IMR-90 (cell line): ENCODE measurements around the gene POFUT1. TPM values are rescaled to one million over a fixed set of nuclear protein-coding genes. Genes with fewer than 3 reads are reported as not detected.
A peak's percentile ranks its signal among the peaks of the same experiment; 100 is the strongest.

Experiments used
- ATAC-seq: fragments of 200-7000 bp; cut with Tn5 transposase; 2 replicates; pipeline ENCODE4 v1.9.1; 2020; ENCODE audit warnings: low read depth, mild to moderate bottlenecking, moderate library complexity
- BruUV-seq: library from RNA; stranded (reverse); fragments of 400-500 nt; replicated peaks from 2 replicates; lab custom pipeline; 2021; lab: Mats Ljungman, UMichigan
- CTCF ChIA-PET: fragments of 300-600 bp; formaldehyde crosslinking; extraction: SDS; loops from one replicate; lab custom pipeline; 2021; ENCODE audit warnings: antibody characterized with exemption; lab: Yijun Ruan, JAX
- POLR2A ChIA-PET: fragments of 300-600 bp; sonication (Branson Sonifier 250); formaldehyde crosslinking; loops from one replicate; lab custom pipeline; 2022; ENCODE audit warnings: antibody characterized with exemption; ENCODE audit not compliant: unreplicated experiment; lab: Charles Lee
- DNase-seq: peaks from one replicate; pipeline ENCODE4 v3.0.0; 2013
- H2AFZ ChIP-seq: replicated peaks from 2 replicates; pipeline ENCODE3; 2013; ENCODE audit warnings: low read length, mild to moderate bottlenecking; ENCODE audit not compliant: poor library complexity
- H2AK5ac ChIP-seq: 2 replicates; pipeline ENCODE4 v1.6.1; 2013; ENCODE audit warnings: low read depth, low read length, inconsistent platforms
- H2AK9ac ChIP-seq: replicated peaks from 2 replicates; pipeline ENCODE3; 2013; ENCODE audit warnings: mild to moderate bottlenecking, low read depth, low read length, moderate library complexity; ENCODE audit not compliant: poor library complexity
- H2BK120ac ChIP-seq: 2 replicates; pipeline ENCODE4 v1.6.1; 2013; ENCODE audit warnings: low read depth, low read length, inconsistent platforms
- H2BK15ac ChIP-seq: 3 replicates; pipeline ENCODE4 v1.6.1; 2013; ENCODE audit warnings: low read depth, low read length, inconsistent platforms
- H2BK20ac ChIP-seq: 2 replicates; pipeline ENCODE4 v1.6.1; 2013; ENCODE audit warnings: low read depth, mild to moderate bottlenecking, inconsistent platforms, low read length, moderate library complexity
- H2BK5ac ChIP-seq: 2 replicates; pipeline ENCODE4 v1.6.1; 2013; ENCODE audit warnings: mild to moderate bottlenecking, low read depth, low read length, inconsistent platforms; ENCODE audit not compliant: poor library complexity, severe bottlenecking
- H3K14ac ChIP-seq: replicated peaks from 2 replicates; pipeline ENCODE4 v1.6.1; 2013; ENCODE audit warnings: low read depth, low read length, inconsistent platforms
- H3K18ac ChIP-seq: 2 replicates; pipeline ENCODE4 v1.6.1; 2013; ENCODE audit warnings: low read depth, low read length, control low read depth
- H3K23ac ChIP-seq: 2 replicates; pipeline ENCODE4 v1.6.1; 2013; ENCODE audit warnings: low read depth, low read length, inconsistent platforms
- H3K27ac ChIP-seq: 2 replicates; pipeline ENCODE4 v1.5.1; 2013; ENCODE audit warnings: mild to moderate bottlenecking, control low read depth, low read length; ENCODE audit not compliant: insufficient read depth
- H3K27me3 ChIP-seq: 2 replicates; pipeline ENCODE4 v1.6.1; 2013; ENCODE audit warnings: low read length; ENCODE audit not compliant: control insufficient read depth, insufficient read depth
- H3K36me3 ChIP-seq: 2 replicates; pipeline ENCODE4 v1.6.1; 2013; ENCODE audit warnings: low read length, mixed read lengths; ENCODE audit not compliant: control insufficient read depth, insufficient read depth
- H3K4ac ChIP-seq: 2 replicates; pipeline ENCODE4 v1.6.1; 2013; ENCODE audit warnings: low read depth, low read length, inconsistent platforms
- H3K4me1 ChIP-seq: 2 replicates; pipeline ENCODE4 v1.6.1; 2013; ENCODE audit warnings: low read length, mixed read lengths; ENCODE audit not compliant: control insufficient read depth, insufficient read depth
- H3K4me2 ChIP-seq: 2 replicates; pipeline ENCODE4 v1.6.1; 2013; ENCODE audit warnings: low read depth, mild to moderate bottlenecking, control low read depth, low read length, moderate library complexity
- H3K4me3 ChIP-seq: 2 replicates; pipeline ENCODE4 v1.5.1; 2013; ENCODE audit warnings: low read depth, mild to moderate bottlenecking, control low read depth, low read length, moderate library complexity; ENCODE audit not compliant: insufficient read depth
- H3K56ac ChIP-seq: 2 replicates; pipeline ENCODE4 v1.6.1; 2013; ENCODE audit warnings: low read length, inconsistent platforms; ENCODE audit not compliant: insufficient read depth; ENCODE audit errors: extremely low read depth
- H3K79me1 ChIP-seq, 2 experiments: 2 replicates each; pipeline ENCODE4 v1.6.1; 2013; ENCODE audit warnings: low read length in 2 of 2, inconsistent platforms in 1 of 2, low read depth in 1 of 2
- H3K9ac ChIP-seq: 2 replicates; pipeline ENCODE4 v1.6.1; 2013; ENCODE audit warnings: low read depth, low read length, control low read depth
- H3K9me1 ChIP-seq: 2 replicates; pipeline ENCODE4 v1.6.1; 2013; ENCODE audit warnings: low read length, inconsistent platforms; ENCODE audit not compliant: insufficient read depth
- H3K9me3 ChIP-seq: 2 replicates; pipeline ENCODE4 v1.6.1; 2013; ENCODE audit warnings: low read length; ENCODE audit not compliant: control insufficient read depth, insufficient read depth
- H4K20me1 ChIP-seq: 2 replicates; pipeline ENCODE4 v1.6.1; 2013; ENCODE audit warnings: low read length, inconsistent platforms; ENCODE audit not compliant: insufficient read depth
- H4K5ac ChIP-seq: 2 replicates; pipeline ENCODE4 v1.6.1; 2013; ENCODE audit warnings: mild to moderate bottlenecking, low read depth, low read length, control low read depth
- H4K8ac ChIP-seq, 2 experiments: 2 replicates each; pipeline ENCODE4 v1.6.1; 2013; ENCODE audit warnings: low read depth in 2 of 2, low read length in 2 of 2, control low read depth in 1 of 2, inconsistent platforms in 1 of 2
- H4K91ac ChIP-seq: 2 replicates; pipeline ENCODE4 v1.6.1; 2013; ENCODE audit warnings: low read depth, low read length, inconsistent platforms; ENCODE audit not compliant: insufficient read depth
- BHLHE40 ChIP-seq: fragments of 150-350 bp; IDR thresholded peaks from 2 replicates; pipeline ENCODE4 v1.6.1; 2016; ENCODE audit warnings: mild to moderate bottlenecking, low read depth, low read length
- CHD1 ChIP-seq: IDR thresholded peaks from 2 replicates; pipeline ENCODE4 v1.6.1; 2012; ENCODE audit warnings: low read depth, low read length, improper control_type of control experiment
- CTCF ChIP-seq: conservative IDR thresholded peaks from 2 replicates; pipeline ENCODE4 v1.5.1; 2012; ENCODE audit warnings: mild to moderate bottlenecking, low read depth, low read length, improper control_type of control experiment
- ELK1 ChIP-seq: fragments of 150-350 bp; IDR thresholded peaks from 2 replicates; pipeline ENCODE4 v1.6.1; 2016; ENCODE audit warnings: low read depth, mild to moderate bottlenecking, low read length, moderate library complexity, borderline replicate concordance
- MAZ ChIP-seq: IDR thresholded peaks from 2 replicates; pipeline ENCODE4 v1.6.1; 2012; ENCODE audit warnings: low read depth, mild to moderate bottlenecking, low read length, improper control_type of control experiment, moderate library complexity, borderline replicate concordance
- NFE2L2 ChIP-seq: fragments of 150-350 bp; IDR thresholded peaks from 2 replicates; pipeline ENCODE4 v1.6.1; 2016; ENCODE audit warnings: low read depth, mild to moderate bottlenecking, low read length
- POLR2A ChIP-seq: IDR thresholded peaks from 2 replicates; pipeline ENCODE4 v1.6.1; 2012; ENCODE audit warnings: mild to moderate bottlenecking, low read depth, low read length
- RCOR1 ChIP-seq: IDR thresholded peaks from 2 replicates; pipeline ENCODE4 v1.6.1; 2012; ENCODE audit warnings: mild to moderate bottlenecking, low read length, improper control_type of control experiment; ENCODE audit not compliant: insufficient replicate concordance
- RFX5 ChIP-seq: IDR thresholded peaks from 2 replicates; pipeline ENCODE4 v1.8.0; 2012; ENCODE audit warnings: low read depth, mild to moderate bottlenecking, low read length, moderate library complexity
- WGBS, 2 experiments: methylation state at CpG; one replicate each; pipeline versions ENCODE4 v1.1.5 to v1.1.7; 2013; ENCODE audit warnings: missing lambda C conversion rate in 2 of 2; ENCODE audit not compliant: insufficient read length in 1 of 2; ENCODE audit errors: extremely low coverage in 2 of 2; 5-methylcytosine and 5-hydroxymethylcytosine counted together
- dilution Hi-C: fragments of 300-500 bp; cut with HindIII; formaldehyde crosslinking; loops from one replicate; pipeline ENCODE4 v1.14.3; 2018; ENCODE audit warnings: low sequenced_read_pairs; ENCODE audit not compliant: unreplicated experiment
- in situ Hi-C: fragments of 300-500 bp; cut with MboI; formaldehyde crosslinking; loops from 3 replicates; pipeline ENCODE4 v1.14.3; 2019; ENCODE audit warnings: low sequenced_read_pairs, inconsistent platforms, mixed read lengths
- intact Hi-C: fragments of 100-400 bp; cut with micrococcal nuclease; formaldehyde crosslinking; loops from 2 replicates; pipeline ENCODE4 v1.10.0; 2022
- polyA plus RNA-seq, 3 experiments: library from polyadenylated mRNA; depleted of rRNA; stranded (reverse); fragments of >200 nt; gene quantifications; 2 replicates each; pipeline ENCODE4 v1.2.3, GENCODE V29; 2012; ENCODE audit warnings: low replicate concordance in 1 of 3
- total RNA-seq: library from RNA; depleted of rRNA; stranded (reverse); fragments of >200 nt; gene quantifications from 2 replicates; pipeline ENCODE4 v1.2.3, GENCODE V29; 2012

Gene POFUT1
- total and polyA plus RNA-seq, 2 of the 4 experiments (the other 2 are of a cell fraction) = 25.5 to 41.1 TPM

GRCh38 chr20:32188376-32189122 lies 19.1 kb upstream of the POFUT1 start:
- in situ Hi-C loops (no loop called here), dilution Hi-C loops (no loop called here), intact Hi-C loops (no loop called here)
- H3K4me1 ChIP-seq = peaks cover 8% of the 10 kb centered on the region
- H2BK5ac ChIP-seq = no peak overlapping the region
- no peak overlapping the region for H2BK15ac ChIP-seq
- no peak overlapping the region for H3K56ac ChIP-seq
- H2AK9ac ChIP-seq = no peak overlapping the region
- no peak overlapping the region for H4K91ac ChIP-seq
- H2AK5ac ChIP-seq = no peak overlapping the region
- no peak overlapping the region for H2AFZ ChIP-seq
- DNase-seq = no peak
- no peak overlapping the region for H3K4me2 ChIP-seq
- no peak overlapping the region for H4K5ac ChIP-seq
- H3K4me3 ChIP-seq = no peak overlapping the region
- H3K4ac ChIP-seq = no peak overlapping the region
- no peak overlapping the region for H3K27ac ChIP-seq
- H3K23ac ChIP-seq = no peak overlapping the region
- TF ChIP-seq BHLHE40 (no peak), MAZ (no peak), POLR2A (no peak), ELK1 (no peak), CTCF (no peak), NFE2L2 (no peak), CHD1 (no peak), RCOR1 (no peak), RFX5 (no peak)
- CTCF ChIA-PET = no interaction called here
- no peak overlapping the region for H2BK120ac ChIP-seq
- no peak overlapping the region for H2BK20ac ChIP-seq
- H3K27me3 ChIP-seq = no peaks in the 10 kb centered on the region
- H3K79me1 ChIP-seq = peaks cover 4 to 21% of the 10 kb centered on the region in 2 experiments; a peak in 2 of 4 replicates
- no peaks in the 10 kb centered on the region for H3K36me3 ChIP-seq
- no peak overlapping the region for H4K8ac ChIP-seq
- no peak overlapping the region for H3K18ac ChIP-seq
- POLR2A ChIA-PET = no interaction called here
- peaks cover 18% of the 10 kb centered on the region for H3K9me1 ChIP-seq
- no peak for ATAC-seq
- 97% methylated on average over 13 of the region's 17 CpGs; no CpG with 5 or more reads in 1 of the 2 experiments for WGBS, 2 experiments
- H3K14ac ChIP-seq = 0 out of 2 replicates have a peak overlapping the region, but pooled peaks have one; percentile 4
- no peaks in the 10 kb centered on the region for H4K20me1 ChIP-seq
- no peak overlapping the region for H3K9ac ChIP-seq
- H3K9me3 ChIP-seq = no peaks in the 10 kb centered on the region
- BruUV-seq = no TSS peak
